SK-N-SH (cell line): ENCODE data around the gene FMN1.

Experiments used
- CTCF ChIP-seq: fragments of 200-600 bp; sonication (generic); IDR thresholded peaks from 2 replicates; pipeline ENCODE4 v1.6.1; 2017; ENCODE audit warnings: antibody characterized with exemption, mild to moderate bottlenecking, moderate library complexity
- GATA2 ChIP-seq: sonication (generic); formaldehyde crosslinking; IDR thresholded peaks from 2 replicates; pipeline ENCODE4 v1.5.0; 2020; ENCODE audit warnings: mild to moderate bottlenecking, missing genetic modification reagents
- MAX ChIP-seq: IDR thresholded peaks from 2 replicates; pipeline ENCODE4 v1.4.0; 2012; ENCODE audit warnings: low read depth
- RCOR1 ChIP-seq: fragments of 150-350 bp; IDR thresholded peaks from 2 replicates; pipeline ENCODE4 v1.6.1; 2017; ENCODE audit warnings: antibody characterized with exemption, low read length
- RFX5 ChIP-seq: IDR thresholded peaks from 2 replicates; pipeline ENCODE4 v1.6.1; 2012; ENCODE audit warnings: mild to moderate bottlenecking, improper control_type of control experiment, low read length
- TAF1 ChIP-seq: IDR thresholded peaks from 2 replicates; pipeline ENCODE4 v1.6.1; 2012; ENCODE audit warnings: low read depth, mild to moderate bottlenecking, low read length, moderate library complexity, borderline replicate concordance
- YY1 ChIP-seq: IDR thresholded peaks from 2 replicates; pipeline ENCODE4 v1.4.0; 2012; ENCODE audit warnings: low read depth, mild to moderate bottlenecking

- TF ChIP-seq MAX, result no peak
- TF ChIP-seq GATA2 (CRISPR knock-in tag), result no peak
- no peak for TF ChIP-seq RFX5
- TF ChIP-seq TAF1, result no peak
- no peak for TF ChIP-seq RCOR1
- no peak for TF ChIP-seq CTCF
- no peak for TF ChIP-seq YY1
Measured at GRCh38 chr15:33078607-33079006, 115.9 kb downstream of the FMN1 start.
